GM12891 (cell line): ENCODE results near the gene MICAL1.

Experiments
- DNase-seq: peaks from one replicate; pipeline ENCODE4 v3.0.0; 2011; ENCODE audit warnings: low spot score; ENCODE audit not compliant: insufficient read length
- FAIRE-seq: peaks from 2 replicates; lab custom pipeline; 2011; peaks lifted over from hg19 to GRCh38; lab: Jason Lieb, UNC
- PAX5 ChIP-seq: IDR thresholded peaks from 2 replicates; pipeline ENCODE4 v1.6.1; 2011; ENCODE audit warnings: low read length, moderate library complexity, mild to moderate bottlenecking; ENCODE audit not compliant: insufficient read depth, severe bottlenecking
- POLR2A ChIP-seq: IDR thresholded peaks from 2 replicates; pipeline ENCODE4 v1.6.1; 2011; ENCODE audit warnings: low read depth, low read length, control low read depth
- POLR2AphosphoS5 ChIP-seq: IDR thresholded peaks from 2 replicates; pipeline ENCODE4 v1.6.1; 2011; ENCODE audit warnings: low read depth, low read length, control low read depth
- POU2F2 ChIP-seq: IDR thresholded peaks from 2 replicates; pipeline ENCODE4 v1.6.1; 2011; ENCODE audit warnings: low read depth, mild to moderate bottlenecking, control low read depth, low read length, moderate library complexity
- SPI1 ChIP-seq: IDR thresholded peaks from 2 replicates; pipeline ENCODE4 v1.6.1; 2011; ENCODE audit warnings: low read depth, low read length, control low read depth
- TAF1 ChIP-seq: IDR thresholded peaks from 2 replicates; pipeline ENCODE4 v1.6.1; 2011; ENCODE audit warnings: low read depth, low read length, control low read depth

Gene MICAL1

GRCh38 chr6:109397020-109397419, 58.6 kb downstream of the MICAL1 start:
- TF ChIP-seq POU2F2 (no peak), POLR2AphosphoS5 (no peak), SPI1 (no peak), PAX5 (no peak), TAF1 (no peak), POLR2A (no peak)
- no peak for FAIRE-seq
- DNase-seq = no peak

GRCh38 chr6:109396046-109396718, 59.4 kb downstream of the MICAL1 start:
- TF ChIP-seq SPI1 (no peak), POU2F2 (no peak), PAX5 (no peak), POLR2AphosphoS5 (no peak), TAF1 (no peak), POLR2A (no peak)
- FAIRE-seq (no peak), DNase-seq (no peak)
